SH-SY5Y (cell line): ENCODE measurements around the gene MID1.

Source experiments
- GATA2 ChIP-seq: IDR thresholded peaks from 2 replicates; pipeline ENCODE4 v1.6.1; 2011; ENCODE audit warnings: mild to moderate bottlenecking, low read depth, low read length
- GATA3 ChIP-seq: IDR thresholded peaks from 2 replicates; pipeline ENCODE4 v1.6.1; 2011; ENCODE audit warnings: low read depth, mild to moderate bottlenecking, low read length, moderate library complexity

The MID1 gene

DNA sequence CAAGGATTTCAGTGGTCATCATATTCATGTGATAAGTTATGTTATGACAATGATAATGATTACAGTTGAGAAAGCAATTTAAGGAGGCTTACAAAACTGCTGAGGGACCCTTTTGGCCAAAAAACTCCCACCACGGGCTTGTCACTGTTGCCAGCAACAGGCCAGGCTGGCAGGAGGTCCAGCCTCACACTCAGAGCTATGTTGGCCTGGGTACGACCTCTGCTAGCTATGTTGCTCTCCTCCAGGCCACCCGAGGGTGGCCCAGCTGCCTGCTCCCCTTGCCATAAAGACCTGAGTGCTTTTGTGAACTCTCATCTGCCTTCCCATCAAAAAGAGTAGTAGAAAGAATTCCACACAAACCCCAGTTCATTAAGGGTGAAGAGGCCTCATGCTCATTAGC lies 52.0 kb downstream of the MID1 start:
- no peak for TF ChIP-seq GATA3
- no peak for TF ChIP-seq GATA2

DNA sequence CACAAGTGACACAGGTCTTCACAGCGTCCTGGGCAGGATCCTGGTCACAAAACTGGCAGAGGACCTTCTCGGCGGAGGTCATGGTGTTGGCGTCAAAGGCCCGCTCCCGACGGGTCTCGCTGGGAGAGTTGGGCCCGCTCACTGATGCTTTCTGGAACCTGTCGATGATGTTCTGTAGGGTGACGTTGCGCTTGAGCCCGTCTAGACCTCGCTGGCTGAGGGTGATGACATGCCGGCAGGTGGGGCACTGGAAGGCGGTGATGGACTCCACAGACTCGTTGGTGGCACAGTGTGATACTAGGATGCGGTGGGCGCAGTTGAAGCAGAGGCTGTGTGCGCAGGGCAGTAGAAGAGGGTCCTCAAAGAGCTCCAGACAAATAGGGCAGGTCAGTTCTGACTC lies 53.2 kb downstream of the MID1 start:
- TF ChIP-seq GATA3 (no peak), GATA2 (no peak)

DNA sequence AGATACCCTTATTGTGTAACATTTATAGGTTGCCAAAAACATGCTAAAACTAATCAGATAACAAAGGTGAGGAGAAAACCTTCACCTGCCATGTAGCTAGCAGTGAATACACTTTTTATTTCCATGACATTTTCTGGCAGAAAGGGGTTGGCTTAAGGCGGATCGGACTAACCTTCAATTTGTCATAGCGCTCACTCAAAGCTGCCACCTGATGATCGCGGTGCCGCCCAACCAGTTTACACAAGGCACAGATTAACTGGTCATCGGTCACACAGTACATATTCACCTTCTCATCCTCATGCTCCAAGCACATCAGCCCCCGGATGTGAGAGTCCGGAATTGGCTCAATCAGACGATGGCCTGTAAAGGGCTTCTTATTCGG lies 53.7 kb downstream of the MID1 start:
- no peak for TF ChIP-seq GATA2
- TF ChIP-seq GATA3: no peak

DNA sequence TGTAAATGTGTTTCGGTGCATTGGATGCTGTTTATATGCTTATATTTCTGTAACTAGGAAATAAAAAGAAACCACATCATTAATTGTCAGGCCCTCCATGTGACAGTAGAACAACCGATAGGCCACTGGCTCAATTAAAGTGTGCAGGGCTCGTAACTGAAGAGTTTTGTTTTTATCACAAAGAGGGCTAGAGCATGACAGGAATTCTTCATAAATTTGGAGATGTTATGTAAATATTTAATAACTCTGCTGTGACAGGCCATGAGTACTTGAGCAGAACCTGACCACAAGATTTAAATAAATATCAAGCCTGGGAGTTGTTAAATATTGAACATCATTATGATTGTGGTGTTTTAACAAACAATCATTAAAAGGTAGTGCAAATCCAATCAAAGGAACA lies 55.9 kb downstream of the MID1 start:
- TF ChIP-seq GATA2: no peak
- TF ChIP-seq GATA3: no peak

DNA sequence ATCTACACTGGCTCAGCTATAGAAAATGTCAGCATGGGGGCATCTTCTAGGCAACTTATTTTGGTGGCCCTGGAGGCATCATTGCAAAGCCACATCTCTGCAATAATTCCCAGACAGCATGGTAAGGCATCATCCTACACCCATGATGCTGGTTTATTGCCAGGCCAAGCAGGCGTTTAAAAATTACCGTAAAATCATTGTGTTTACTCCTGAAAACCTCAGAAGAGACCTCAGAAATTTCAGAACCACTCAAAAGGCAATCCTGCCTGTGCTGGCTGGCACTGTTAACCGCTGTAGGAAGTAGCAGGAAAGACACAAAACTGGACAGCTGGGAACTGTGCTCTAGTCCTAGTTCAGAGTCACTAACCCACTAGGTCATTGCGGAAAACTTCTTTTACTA lies 63.2 kb downstream of the MID1 start:
- TF ChIP-seq GATA2 (no peak), GATA3 (no peak)

DNA sequence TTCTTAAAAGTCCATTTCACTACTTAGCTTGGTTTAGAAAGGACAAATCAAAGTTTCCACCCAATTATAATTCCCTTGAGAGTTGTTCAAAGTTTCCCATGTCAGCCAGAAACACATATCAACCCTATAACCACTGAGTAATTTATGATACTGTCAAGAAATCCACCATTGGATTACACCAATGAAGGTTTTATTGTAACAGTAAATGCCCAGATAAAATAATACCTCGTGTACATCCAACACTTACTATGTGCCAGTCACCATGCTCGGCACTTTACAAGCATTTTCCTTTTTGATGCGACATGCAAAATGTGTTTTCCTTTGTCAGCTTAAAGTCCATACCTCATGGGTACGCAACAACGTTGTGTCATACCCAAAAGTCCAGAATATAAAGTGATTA lies 64.0 kb downstream of the MID1 start:
- no peak for TF ChIP-seq GATA3
- no peak for TF ChIP-seq GATA2

DNA sequence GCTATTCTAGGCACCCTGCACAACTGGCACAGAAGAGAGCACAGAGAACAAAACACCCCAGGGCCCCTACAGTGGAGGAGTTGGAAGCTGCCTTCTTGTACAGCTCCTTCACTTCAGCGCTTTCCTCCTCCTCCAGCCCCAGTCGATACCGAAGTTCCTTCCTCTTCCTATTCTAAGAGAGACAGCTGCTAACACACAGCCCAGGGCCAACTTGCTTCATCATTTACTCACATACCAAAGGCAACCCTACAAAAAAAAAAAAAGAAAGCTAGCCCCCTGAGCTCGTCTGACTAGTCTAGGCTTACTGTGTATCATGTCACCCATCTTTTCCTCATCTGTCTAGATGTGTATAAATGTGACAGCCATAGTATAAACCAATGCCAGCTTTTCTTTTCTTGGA lies 64.5 kb downstream of the MID1 start:
- TF ChIP-seq GATA2: no peak
- no peak for TF ChIP-seq GATA3

DNA sequence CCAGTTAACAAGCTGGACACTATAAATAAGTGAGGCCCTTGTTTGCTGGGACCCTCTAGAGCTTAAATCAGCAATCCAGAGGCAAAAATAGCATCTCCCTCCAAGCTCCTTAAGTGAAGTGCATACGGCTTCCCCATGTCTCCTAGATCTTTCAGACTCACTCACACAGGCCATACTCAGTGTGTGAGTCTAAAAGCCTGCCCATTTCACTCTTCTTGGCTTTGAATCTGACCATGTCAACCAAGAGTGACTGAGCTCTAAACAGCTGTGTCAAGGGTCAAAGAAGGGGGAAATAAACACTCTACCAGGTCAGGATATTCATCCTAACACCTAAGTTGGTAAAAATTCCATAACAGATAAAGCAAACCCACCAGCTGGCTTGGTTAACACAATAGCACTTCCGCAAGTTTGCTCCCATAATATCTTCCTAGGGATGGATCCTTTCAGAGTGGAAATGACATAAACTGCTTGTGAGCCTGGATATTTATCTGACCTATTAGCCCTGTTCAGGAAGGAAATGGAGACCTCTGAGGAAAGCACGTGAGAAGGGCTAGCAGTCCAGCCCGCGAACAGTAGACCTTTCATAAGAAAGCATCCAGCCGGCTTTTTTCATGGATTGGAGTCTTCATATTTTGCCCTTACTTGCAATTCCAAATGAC lies 65.6 kb downstream of the MID1 start:
- TF ChIP-seq GATA2: no peak
- no peak for TF ChIP-seq GATA3

DNA sequence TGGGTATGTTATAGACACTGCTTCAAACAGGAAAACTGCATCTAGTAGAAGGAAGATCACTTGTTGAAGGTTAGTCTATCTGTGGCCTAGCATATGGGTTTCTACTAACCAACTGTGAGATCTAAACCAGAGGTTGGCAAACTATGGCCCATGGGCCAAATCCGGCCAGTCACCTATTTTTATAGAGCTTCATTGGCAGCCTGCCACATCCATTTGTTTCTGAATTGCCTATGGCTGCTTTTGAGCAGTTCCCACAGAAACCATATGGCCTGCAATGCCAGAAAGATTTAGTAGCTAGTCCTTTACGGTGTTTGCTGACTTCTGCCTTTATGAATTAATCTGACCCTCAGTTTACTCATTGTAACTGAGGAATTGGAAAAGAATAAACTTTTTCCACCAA lies 71.1 kb downstream of the MID1 start:
- TF ChIP-seq GATA3 (no peak), GATA2 (no peak)

DNA sequence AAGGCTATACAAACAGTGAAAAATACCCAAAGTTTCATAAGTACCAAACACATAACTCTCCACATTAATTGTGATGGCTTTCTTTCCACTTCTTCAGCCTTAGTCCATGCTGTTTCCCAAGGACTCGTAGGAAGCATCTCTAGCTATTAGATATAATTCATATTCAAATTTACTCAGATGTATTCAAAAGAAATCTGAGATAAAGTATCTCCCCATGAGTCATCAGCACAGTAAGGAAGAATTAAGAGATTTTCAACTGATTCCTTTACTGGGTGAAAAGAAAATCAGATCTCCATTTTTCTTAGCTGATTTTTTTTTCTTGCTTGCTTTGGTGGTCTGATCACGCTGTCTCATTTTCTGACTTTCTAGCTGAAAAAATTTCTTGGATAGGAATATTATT lies 71.7 kb downstream of the MID1 start:
- TF ChIP-seq GATA3 (no peak), GATA2 (no peak)

DNA sequence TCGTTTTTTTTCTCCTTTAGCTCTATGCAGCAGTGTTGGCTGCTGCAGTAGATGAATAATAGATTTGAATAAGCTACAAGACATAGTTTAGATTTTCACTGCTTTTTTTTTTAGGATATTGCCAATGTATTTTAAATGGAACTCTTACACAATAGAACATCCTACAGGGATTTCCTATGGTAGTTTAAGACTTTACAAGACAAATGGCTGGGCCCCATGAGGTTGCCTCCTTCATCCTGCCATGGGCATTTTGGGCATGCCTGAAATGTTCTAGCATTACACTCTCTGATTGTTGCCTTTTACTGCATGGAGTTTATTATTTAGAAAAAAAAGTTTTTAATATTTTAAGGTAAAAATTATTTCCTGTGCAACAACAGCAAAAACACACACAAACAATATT lies 74.5 kb downstream of the MID1 start:
- TF ChIP-seq GATA2 (no peak), GATA3 (no peak)

DNA sequence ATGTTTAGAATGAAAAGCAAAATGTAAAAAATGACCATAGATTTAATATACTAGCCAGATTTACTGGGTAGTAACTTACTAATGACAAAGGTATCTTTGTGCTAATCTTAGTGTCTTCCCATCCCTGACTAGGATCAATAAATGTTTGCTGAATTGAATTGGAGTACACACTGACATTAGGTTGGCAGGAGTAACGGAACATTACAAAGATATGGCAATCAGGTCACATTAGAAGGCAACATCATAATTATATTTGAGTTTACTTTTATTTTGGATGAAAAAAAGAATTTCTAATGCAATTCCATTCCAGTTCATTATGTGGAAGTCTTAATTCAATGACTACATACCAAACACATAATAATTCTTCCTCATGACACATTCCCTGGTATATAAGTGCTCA lies 77.8 kb downstream of the MID1 start:
- TF ChIP-seq GATA2 (no peak), GATA3 (no peak)

DNA sequence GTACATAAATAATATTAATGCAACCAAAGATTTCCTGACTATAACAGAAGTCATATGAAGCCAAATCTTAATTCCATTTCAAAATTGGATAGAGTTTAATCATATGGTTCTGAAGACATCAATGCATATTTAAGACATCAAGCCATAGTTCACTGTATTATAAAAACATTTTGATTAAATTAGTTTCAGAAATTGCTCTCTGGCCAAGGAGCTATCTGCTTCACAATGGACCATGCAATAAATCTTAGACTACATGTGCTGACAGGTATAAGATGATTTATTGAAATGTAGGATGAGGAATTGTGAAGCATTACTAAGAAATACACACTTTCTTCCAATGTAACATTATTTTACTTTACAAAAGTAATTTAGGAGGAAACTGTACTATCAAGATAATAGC lies 81.6 kb downstream of the MID1 start:
- TF ChIP-seq GATA2: no peak
- no peak for TF ChIP-seq GATA3

DNA sequence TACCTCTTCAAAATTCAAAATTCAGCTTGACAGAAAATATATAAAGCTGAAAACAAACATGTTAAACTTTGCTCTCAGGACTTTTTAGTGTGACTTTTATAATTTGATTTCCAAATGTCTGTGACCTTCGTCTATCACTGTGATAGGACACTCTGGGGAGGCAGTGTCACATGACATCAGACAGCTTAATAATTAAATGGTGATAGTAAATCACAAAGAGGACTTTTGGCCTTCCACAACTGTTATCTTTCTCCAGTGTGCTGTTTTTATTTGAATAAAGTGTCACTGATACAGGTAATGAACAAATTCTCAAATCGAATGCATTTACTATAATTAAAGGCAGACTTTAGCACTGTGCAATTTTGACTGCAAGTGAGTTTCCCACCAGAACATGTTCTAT lies 83.1 kb downstream of the MID1 start:
- TF ChIP-seq GATA2: no peak
- TF ChIP-seq GATA3: no peak

DNA sequence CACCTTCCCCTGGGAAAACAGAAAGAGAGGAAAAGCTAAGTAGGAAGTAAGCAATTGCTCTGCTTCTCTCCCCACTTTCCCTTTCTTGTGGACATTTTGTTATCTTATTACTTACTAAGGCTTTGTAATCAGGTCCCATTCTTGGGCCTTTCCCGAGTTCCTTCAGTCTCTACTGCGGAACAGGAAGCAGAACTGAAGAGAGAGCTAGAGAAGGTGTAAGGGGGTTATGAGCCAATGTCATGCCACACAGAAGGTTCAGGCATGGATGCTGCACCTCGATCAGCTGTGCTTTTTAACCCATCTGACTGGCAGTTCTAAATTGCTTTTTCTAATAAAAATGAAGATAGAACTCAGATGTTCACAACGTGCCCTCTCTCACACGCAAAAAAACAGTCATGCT lies 83.6 kb downstream of the MID1 start:
- TF ChIP-seq GATA2 (no peak), GATA3 (no peak)

DNA sequence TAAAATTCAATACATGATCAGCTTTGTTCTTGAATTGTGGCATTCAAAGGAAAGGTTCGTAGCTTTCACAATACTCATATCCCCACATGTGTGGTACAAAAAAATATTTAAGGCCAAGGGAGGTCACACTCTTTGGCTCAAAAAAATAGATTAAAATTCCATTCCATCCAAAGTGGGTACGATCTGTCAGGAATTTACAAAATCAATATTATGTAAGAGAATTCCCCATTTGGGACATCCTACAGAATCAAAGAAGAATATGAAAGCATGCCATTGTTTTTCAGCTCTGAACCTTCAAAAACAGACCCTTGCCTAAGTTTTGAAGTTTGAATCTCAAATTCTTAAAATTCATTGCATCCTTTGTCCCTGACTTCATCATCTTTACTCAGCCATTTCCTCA lies 85.8 kb downstream of the MID1 start:
- no peak for TF ChIP-seq GATA2
- no peak for TF ChIP-seq GATA3
